Measurements from ENCODE around the gene MMP14. TPM values are rescaled to one million over a fixed set of nuclear protein-coding genes. Genes with fewer than 3 reads are reported as not detected.

MMP14 gene
- 17.8 TPM for total RNA-seq (2021; ENCODE audit: unreplicated experiment)
- polyA plus RNA-seq (2012), result 14.1 and 15.1 TPM in 2 replicates
- Bru-seq, nascent RNA, result percentile 49 among the genes with signal in this experiment
- percentile 79 among the genes with signal in this experiment for BruChase-seq, experiment 1, labeled RNA remaining after a 6-hour chase
- percentile 61 among the genes with signal in this experiment for BruChase-seq, experiment 2, labeled RNA remaining after a 2-hour chase
- long read RNA-seq, partial matches to known transcripts, result 0 of 5 reads
- long read RNA-seq, other reads (novel, unspliced or antisense), result 4 of 5 reads

DNA sequence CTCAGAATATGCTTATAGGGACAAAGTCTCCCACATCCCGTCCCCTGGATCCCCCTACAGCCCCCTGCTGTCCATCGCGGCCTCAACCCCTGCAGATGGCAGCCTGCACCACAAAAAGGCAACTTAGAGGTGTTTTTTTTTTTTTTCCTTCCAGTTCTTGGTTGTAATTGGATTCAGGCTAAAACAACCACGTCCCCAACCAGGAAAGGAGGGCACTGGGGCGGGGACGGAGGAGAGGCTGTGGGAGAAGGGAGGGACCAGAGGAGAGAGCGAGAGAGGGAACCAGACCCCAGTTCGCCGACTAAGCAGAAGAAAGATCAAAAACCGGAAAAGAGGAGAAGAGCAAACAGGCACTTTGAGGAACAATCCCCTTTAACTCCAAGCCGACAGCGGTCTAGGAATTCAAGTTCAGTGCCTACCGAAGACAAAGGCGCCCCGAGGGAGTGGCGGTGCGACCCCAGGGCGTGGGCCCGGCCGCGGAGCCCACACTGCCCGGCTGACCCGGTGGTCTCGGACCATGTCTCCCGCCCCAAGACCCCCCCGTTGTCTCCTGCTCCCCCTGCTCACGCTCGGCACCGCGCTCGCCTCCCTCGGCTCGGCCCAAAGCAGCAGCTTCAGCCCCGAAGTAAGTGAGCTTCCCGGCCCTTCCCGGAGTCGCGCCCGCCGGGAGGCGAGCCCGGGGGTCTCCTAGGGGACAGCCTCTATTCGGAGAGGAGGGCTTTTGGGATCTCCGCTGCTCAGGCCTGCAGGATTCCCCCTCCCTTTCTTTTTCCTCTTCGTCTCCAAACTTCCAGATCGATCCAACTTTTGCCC is at the start of gene MMP14:
MMP14 (plus strand) TSS at position 285 of the 813 bp plus-strand sequence; CDS start at position 518, 233 bp downstream.
- intact Hi-C loops (cut with micrococcal nuclease), result no loop called here
- peak; percentile 64 for ATAC-seq
- peak within 1 kb of the TSS; percentile 61 for H2AFZ ChIP-seq (ENCODE audit: low read depth, low read length, poor library complexity, severe bottlenecking)

More for the DNA sequence above, at the start of gene MMP14:
- Histone ChIP-seq H3K27me3 (ENCODE audit: insufficient read depth, low read length) (no peaks in the 10 kb centered on the region), H3K79me2 (ENCODE audit: insufficient read depth, low read length) (no peaks in the 10 kb centered on the region; the same call in 1 of the 2 replicates), H3K27ac (ENCODE audit: low read depth, low read length) (peak within 1 kb of the TSS; percentile 48; the same call in 1 of the 2 replicates), H4K20me1 (ENCODE audit: insufficient read depth) (no peaks in the 10 kb centered on the region), H3K4me2 (ENCODE audit: low read length) (peak within 1 kb of the TSS; percentile 80), H3K9me3 (ENCODE audit: control insufficient read depth in 1 of 2, insufficient read depth in 1 of 2, low read depth in 1 of 2, low read length in 2 of 2) (no peaks in the 10 kb centered on the region), H3K9me2 (ENCODE audit: insufficient read depth) (no peaks in the 10 kb centered on the region), H3K9ac (ENCODE audit: low read length) (peak within 1 kb of the TSS; percentile 70), H3K4me1 (ENCODE audit: control insufficient read depth in 1 of 2, insufficient read depth in 2 of 2, low read length in 2 of 2) (peaks cover 0 to 14% of the 10 kb centered on the region in 2 experiments; a peak in 1 of 4 replicates), H3K4me3 (replicated peaks in 1 of 2; ENCODE audit: low read depth in 1 of 2, low read length in 2 of 2) (peak within 1 kb of the TSS; percentile 56 to 62), H3K36me3 (ENCODE audit: control insufficient read depth in 1 of 2, insufficient read depth in 2 of 2, low read length in 2 of 2) (peaks cover 14 to 15% of the 10 kb centered on the region in 2 experiments)
- ChIA-PET CTCF (interaction anchor here (1.0 to 1.3 kb wide), 2 partner anchors 16 to 18 kb away, joined by 3 to 4 read pairs; no protein-coding TSS in a partner anchor), POLR2A (no interaction called here), RAD21 (ENCODE audit: low non-redundant PET in 1 of 2, low total read pairs in 2 of 2, uncharacterized antibody in 2 of 2, unreplicated experiment in 2 of 2) (no interaction called here)
- no TSS peak for BruUV-seq (replicated peaks)
- TF ChIP-seq, protein P1, sequence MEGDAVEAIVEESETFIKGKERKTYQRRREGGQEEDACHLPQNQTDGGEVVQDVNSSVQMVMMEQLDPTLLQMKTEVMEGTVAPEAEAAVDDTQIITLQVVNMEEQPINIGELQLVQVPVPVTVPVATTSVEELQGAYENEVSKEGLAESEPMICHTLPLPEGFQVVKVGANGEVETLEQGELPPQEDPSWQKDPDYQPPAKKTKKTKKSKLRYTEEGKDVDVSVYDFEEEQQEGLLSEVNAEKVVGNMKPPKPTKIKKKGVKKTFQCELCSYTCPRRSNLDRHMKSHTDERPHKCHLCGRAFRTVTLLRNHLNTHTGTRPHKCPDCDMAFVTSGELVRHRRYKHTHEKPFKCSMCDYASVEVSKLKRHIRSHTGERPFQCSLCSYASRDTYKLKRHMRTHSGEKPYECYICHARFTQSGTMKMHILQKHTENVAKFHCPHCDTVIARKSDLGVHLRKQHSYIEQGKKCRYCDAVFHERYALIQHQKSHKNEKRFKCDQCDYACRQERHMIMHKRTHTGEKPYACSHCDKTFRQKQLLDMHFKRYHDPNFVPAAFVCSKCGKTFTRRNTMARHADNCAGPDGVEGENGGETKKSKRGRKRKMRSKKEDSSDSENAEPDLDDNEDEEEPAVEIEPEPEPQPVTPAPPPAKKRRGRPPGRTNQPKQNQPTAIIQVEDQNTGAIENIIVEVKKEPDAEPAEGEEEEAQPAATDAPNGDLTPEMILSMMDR (IDR thresholded peaks at IDR 0.05 in 2 of 3, conservative IDR thresholded peaks at IDR 0.05 in 1 of 3; ENCODE audit: borderline replicate concordance in 1 of 3, insufficient read depth in 1 of 3, low read depth in 2 of 3, low read length in 2 of 3), result 0 out of 6 replicates have a peak, but pooled peaks of 2 of the 3 experiments have one; percentile 3 to 12
- TF ChIP-seq SP1 (IDR thresholded peaks at IDR 0.05; ENCODE audit: low read depth) (no peak), POLR2AphosphoS5 (IDR thresholded peaks at IDR 0.05; ENCODE audit: low read depth, low read length) (peak; percentile 41; the same call in 1 of the 2 replicates)
- DNase-seq (ENCODE audit: low read depth, low spot score), result no peak
